HepG2 (cell line): ENCODE measurements around the gene RHBDL1. TPM values are rescaled to one million over a fixed set of nuclear protein-coding genes. Genes with fewer than 3 reads are reported as not detected.

Source experiments
- CC2D1A ChIP-seq: sonication (generic); formaldehyde crosslinking; IDR thresholded peaks from 2 replicates; pipeline ENCODE4 v1.8.1; 2023; ENCODE audit warnings: mild to moderate bottlenecking, missing genetic modification reagents
- DNMT3B ChIP-seq: conservative IDR thresholded peaks from 2 replicates; pipeline ENCODE4 v1.6.1; 2016; ENCODE audit warnings: missing biosample characterization, control low read depth
- DR1 ChIP-seq: sonication (generic); formaldehyde crosslinking; IDR thresholded peaks from 2 replicates; pipeline ENCODE4 v1.8.0; 2021; ENCODE audit warnings: mild to moderate bottlenecking, missing genetic modification reagents, inconsistent platforms
- GATAD2A ChIP-seq: IDR thresholded peaks from 2 replicates; pipeline ENCODE4 v1.6.1; 2016
- HNF4G ChIP-seq, 2 experiments: sonication (generic) in 1 of 2; formaldehyde crosslinking in 1 of 2; IDR thresholded peaks; 2 replicates each; pipeline versions ENCODE4 v1.4.0 to v1.6.1; 2011 to 2020; ENCODE audit warnings: borderline replicate concordance in 2 of 2, low read depth in 2 of 2, mild to moderate bottlenecking in 2 of 2, low read length in 1 of 2, missing genetic modification reagents in 1 of 2, moderate library complexity in 1 of 2
- HOMEZ ChIP-seq: IDR thresholded peaks from 2 replicates; pipeline ENCODE4 v1.6.1; 2016; ENCODE audit warnings: low read depth
- MXD4 ChIP-seq: IDR thresholded peaks from 2 replicates; pipeline ENCODE4 v1.6.1; 2016; ENCODE audit warnings: mild to moderate bottlenecking, missing biosample characterization, missing genetic modification reagents
- NFATC3 ChIP-seq: sonication (generic); formaldehyde crosslinking; IDR thresholded peaks from 2 replicates; pipeline ENCODE4 v1.5.1; 2020; ENCODE audit warnings: mild to moderate bottlenecking, missing genetic modification reagents
- RAD21 ChIP-seq: fragments of 450-650 bp; formaldehyde crosslinking; IDR thresholded peaks from 2 replicates; pipeline ENCODE4 v1.5.0; 2020; ENCODE audit warnings: mild to moderate bottlenecking
- SMAD9 ChIP-seq: sonication (generic); formaldehyde crosslinking; IDR thresholded peaks from 2 replicates; pipeline ENCODE4 v1.5.1; 2020; ENCODE audit warnings: mild to moderate bottlenecking, missing genetic modification reagents
- SPEN ChIP-seq: sonication (generic); formaldehyde crosslinking; IDR thresholded peaks from 2 replicates; pipeline ENCODE4 v1.5.1; 2020; ENCODE audit warnings: low read depth, mild to moderate bottlenecking, missing genetic modification reagents
- ZBTB49 ChIP-seq: sonication (generic); formaldehyde crosslinking; IDR thresholded peaks from 2 replicates; pipeline ENCODE4 v1.4.0; 2020; ENCODE audit warnings: missing genetic modification reagents, borderline replicate concordance
- ZNF263 ChIP-seq: sonication (generic); formaldehyde crosslinking; IDR thresholded peaks from 2 replicates; pipeline ENCODE4 v1.4.0; 2020; ENCODE audit warnings: missing genetic modification reagents
- ZNF274 ChIP-seq: sonication (generic); formaldehyde crosslinking; IDR thresholded peaks from 2 replicates; pipeline ENCODE4 v1.5.1; 2020; ENCODE audit warnings: mild to moderate bottlenecking, missing genetic modification reagents
- ZNF276 ChIP-seq: sonication (generic); formaldehyde crosslinking; IDR thresholded peaks from 2 replicates; pipeline ENCODE4 v1.4.0; 2020; ENCODE audit warnings: mild to moderate bottlenecking, low read depth, missing genetic modification reagents
- ZNF343 ChIP-seq: sonication (generic); formaldehyde crosslinking; IDR thresholded peaks from 2 replicates; pipeline ENCODE4 v1.4.0; 2020; ENCODE audit warnings: mild to moderate bottlenecking, missing genetic modification reagents
- ZNF501 ChIP-seq: sonication (generic); formaldehyde crosslinking; IDR thresholded peaks from 2 replicates; pipeline ENCODE4 v1.5.1; 2020; ENCODE audit warnings: mild to moderate bottlenecking, moderate library complexity, missing genetic modification reagents
- ZNF792 ChIP-seq: IDR thresholded peaks from 2 replicates; pipeline ENCODE4 v1.6.1; 2016
- ZNF891 ChIP-seq: sonication (generic); formaldehyde crosslinking; IDR thresholded peaks from 2 replicates; pipeline ENCODE4 v1.5.0; 2020; ENCODE audit warnings: mild to moderate bottlenecking, missing genetic modification reagents
- ZSCAN31 ChIP-seq: sonication (generic); formaldehyde crosslinking; IDR thresholded peaks from 2 replicates; pipeline ENCODE4 v1.5.0; 2020; ENCODE audit warnings: low read depth, mild to moderate bottlenecking, missing genetic modification reagents
- polyA plus RNA-seq, 8 experiments: library from polyadenylated mRNA; depleted of rRNA in 3 of 8; stranded (reverse) in 7 of 8; unstranded in 1 of 8; fragments of >200 nt; fragmentation: Illumina TruSeq in 4 of 8; extraction: Trizol in 4 of 8; gene quantifications; 2 replicates each; pipeline versions ENCODE4 v1.2.1 to v1.2.3, GENCODE V29; 2011 to 2016; ENCODE audit warnings: low read depth in 4 of 8, missing spikeins in 1 of 8, mixed read lengths in 1 of 8; ENCODE audit not compliant: insufficient read depth in 1 of 8
- total RNA-seq, 5 experiments: library from RNA; depleted of rRNA; stranded (reverse); fragments of >200 nt; fragmentation: Illumina TruSeq; extraction: Trizol; gene quantifications; 2 replicates each; pipeline ENCODE4 v1.2.3, GENCODE V29; 2016; ENCODE audit warnings: low read depth in 1 of 5

The RHBDL1 gene
- total and polyA plus RNA-seq, 2 of the 13 experiments (the other 11 are each of a cell fraction or from before 2014, with no cell fraction given): 1.8 to 3.8 TPM

- TF ChIP-seq CC2D1A (CRISPR knock-in tag): no peak
- TF ChIP-seq RAD21 (CRISPR knock-in tag): peak; percentile 24; the same call in 1 of the 2 replicates
- TF ChIP-seq ZNF263 (CRISPR knock-in tag): no peak
- 0 out of 2 replicates have a peak, but pooled peaks have one; percentile 7 for TF ChIP-seq ZNF792 (CRISPR knock-in tag)
- TF ChIP-seq NFATC3 (CRISPR knock-in tag): no peak
- TF ChIP-seq ZNF343: no peak
- no peak for TF ChIP-seq HOMEZ (CRISPR knock-in tag)
- peak; percentile 44; the same call in 1 of the 2 replicates for TF ChIP-seq ZSCAN31 (CRISPR knock-in tag)
- no peak for TF ChIP-seq HNF4G (IDR thresholded peaks at IDR 0.05; ENCODE audit: borderline replicate concordance, low read depth, low read length)
- 0 out of 2 replicates have a peak, but pooled peaks have one; percentile 24 for TF ChIP-seq HNF4G (CRISPR knock-in tag; IDR thresholded peaks at IDR 0.05; ENCODE audit: borderline replicate concordance, low read depth)
- TF ChIP-seq MXD4 (CRISPR knock-in tag): peak; percentile 75; the same call in 1 of the 2 replicates
- no peak; the same call in 1 of the 2 replicates for TF ChIP-seq ZNF274 (CRISPR knock-in tag)
- TF ChIP-seq ZNF276 (CRISPR knock-in tag): no peak
- TF ChIP-seq ZBTB49 (CRISPR knock-in tag): no peak
- TF ChIP-seq GATAD2A: 0 out of 2 replicates have a peak, but pooled peaks have one; percentile 29
- no peak for TF ChIP-seq SMAD9
- peak; percentile 16; the same call in 1 of the 2 replicates for TF ChIP-seq SPEN
- TF ChIP-seq DR1 (CRISPR knock-in tag): no peak; the same call in 1 of the 2 replicates
- peak; percentile 78 for TF ChIP-seq ZNF891 (CRISPR knock-in tag)
- peak; percentile 43 for TF ChIP-seq ZNF501
- TF ChIP-seq DNMT3B (CRISPR knock-in tag): no peak
These were observed 33.1 kb upstream of the RHBDL1 start (continued) for GRCh38 chr16:642189-643049.
